Measurements from ENCODE around the gene MGAT4C.
"Not testable (repeated sequence)": the region's sequence is repeated elsewhere in the genome, so short reads cannot be mapped to it uniquely, and the experiment has no call there.

Gene MGAT4C

GRCh38 chr12:86256163-86256562 is at the start of gene MGAT4C:
Gene MGAT4C (minus strand): TSS chr12:86256391.
- no peak for DNase-seq

- DNase-seq: not testable (repeated sequence)
These were observed 40.2 kb upstream of the MGAT4C start for GRCh38 chr12:86296396-86296795.

GRCh38 chr12:86293682-86294240 is 37.6 kb upstream of the MGAT4C start:
- DNase-seq: no peak

- no peak for DNase-seq
These were observed 36.3 kb upstream of the MGAT4C start for GRCh38 chr12:86292480-86292879.

- DNase-seq: no peak
These were observed 34.4 kb upstream of the MGAT4C start for GRCh38 chr12:86290615-86291014.

GRCh38 chr12:86286119-86286518 is 29.9 kb upstream of the MGAT4C start:
- no peak for DNase-seq

- DNase-seq: no peak
These were observed 27.4 kb upstream of the MGAT4C start for GRCh38 chr12:86283620-86284019.

- no peak for DNase-seq
These were observed 19.2 kb upstream of the MGAT4C start for GRCh38 chr12:86275356-86275755.

GRCh38 chr12:86265329-86265695 is 9.1 kb upstream of the MGAT4C start:
- DNase-seq: no peak

- no peak for DNase-seq
These were observed 8.5 kb upstream of the MGAT4C start for GRCh38 chr12:86264451-86265328.

- DNase-seq: no peak
These were observed 5.4 kb upstream of the MGAT4C start for GRCh38 chr12:86261578-86261977.

- DNase-seq: no peak
These were observed 5.0 kb upstream of the MGAT4C start for GRCh38 chr12:86261142-86261541.

- no peak for DNase-seq
These were observed 4.0 kb upstream of the MGAT4C start for GRCh38 chr12:86260183-86260582.

GRCh38 chr12:86257134-86257533 is 943 bp upstream of the MGAT4C start:
- DNase-seq: no peak

GRCh38 chr12:86254399-86255107 is 1.6 kb downstream of the MGAT4C start:
- DNase-seq: no peak

- no peak for DNase-seq
These were observed 6.3 kb downstream of the MGAT4C start for GRCh38 chr12:86249851-86250250.

GRCh38 chr12:86249276-86249675 is 6.9 kb downstream of the MGAT4C start:
- no peak for DNase-seq

GRCh38 chr12:86247871-86248270 is 8.3 kb downstream of the MGAT4C start:
- no peak for DNase-seq

- no peak for DNase-seq
These were observed 14.6 kb downstream of the MGAT4C start for GRCh38 chr12:86241600-86241999.

- DNase-seq: no peak
These were observed 21.8 kb downstream of the MGAT4C start for GRCh38 chr12:86234316-86234855.

- DNase-seq: no peak
These were observed 23.1 kb downstream of the MGAT4C start for GRCh38 chr12:86233126-86233525.

- DNase-seq: no peak
These were observed 25.6 kb downstream of the MGAT4C start for GRCh38 chr12:86230516-86231146.

GRCh38 chr12:86229772-86230171 is 26.4 kb downstream of the MGAT4C start:
- DNase-seq: no peak

Data from DMS79 treated with DMSO at 0.1 percent for 48 hours (cell line).